Measurements from ENCODE around the gene FCRL5. TPM values are rescaled to one million over a fixed set of nuclear protein-coding genes. Genes with fewer than 3 reads are reported as not detected.
"Not testable (repeated sequence)": the region's sequence is repeated elsewhere in the genome, so short reads cannot be mapped to it uniquely, and the experiment has no call there.

Gene FCRL5
- polyA plus RNA-seq, 2 of the 4 experiments (the other 2 are of a cell fraction): not detected

GRCh38 chr1:157487504-157487903, 64.8 kb downstream of the FCRL5 start:
- no peak for ATAC-seq
- Histone ChIP-seq H3K27ac (no peak overlapping the region), H3K9me3 (no peaks in the 10 kb centered on the region), H3K4me3 (no peak overlapping the region), H3K4me2 (no peak overlapping the region), H3K4me1 (no peaks in the 10 kb centered on the region)
- ChIA-PET CTCF (interaction anchor here (1.0 to 9.4 kb wide), 3 partner anchors 17 to 118 kb away, joined by 3 to 52 read pairs (median 3); no protein-coding TSS in a partner anchor), POLR2A (no interaction called here)
- WGBS (ENCODE audit: missing lambda C conversion rate): 21% methylated on average over 1 of the region's 1 CpG
- no peak for FAIRE-seq
- TF ChIP-seq RCOR1 (IDR thresholded peaks at IDR 0.05; ENCODE audit: low read depth, low read length) (no peak), POLR2A (IDR thresholded peaks at IDR 0.05; ENCODE audit: low read length) (no peak), BHLHE40 (IDR thresholded peaks at IDR 0.05; ENCODE audit: low read depth, low read length) (no peak), HOXB13 (CRISPR knock-in tag; IDR thresholded peaks at IDR 0.05; ENCODE audit: low read depth) (no peak), ELK1 (IDR thresholded peaks at IDR 0.05; ENCODE audit: low read depth, low read length) (no peak), USF2 (IDR thresholded peaks at IDR 0.05) (no peak), CEBPB (IDR thresholded peaks at IDR 0.05) (no peak), EHF (CRISPR knock-in tag; IDR thresholded peaks at IDR 0.05) (no peak), TFCP2L1 (CRISPR knock-in tag; IDR thresholded peaks at IDR 0.05) (no peak), KDM5A (IDR thresholded peaks at IDR 0.05) (no peak), TP53 (CRISPR knock-in tag; IDR thresholded peaks at IDR 0.05) (no peak)
- TF ChIP-seq, protein P1, sequence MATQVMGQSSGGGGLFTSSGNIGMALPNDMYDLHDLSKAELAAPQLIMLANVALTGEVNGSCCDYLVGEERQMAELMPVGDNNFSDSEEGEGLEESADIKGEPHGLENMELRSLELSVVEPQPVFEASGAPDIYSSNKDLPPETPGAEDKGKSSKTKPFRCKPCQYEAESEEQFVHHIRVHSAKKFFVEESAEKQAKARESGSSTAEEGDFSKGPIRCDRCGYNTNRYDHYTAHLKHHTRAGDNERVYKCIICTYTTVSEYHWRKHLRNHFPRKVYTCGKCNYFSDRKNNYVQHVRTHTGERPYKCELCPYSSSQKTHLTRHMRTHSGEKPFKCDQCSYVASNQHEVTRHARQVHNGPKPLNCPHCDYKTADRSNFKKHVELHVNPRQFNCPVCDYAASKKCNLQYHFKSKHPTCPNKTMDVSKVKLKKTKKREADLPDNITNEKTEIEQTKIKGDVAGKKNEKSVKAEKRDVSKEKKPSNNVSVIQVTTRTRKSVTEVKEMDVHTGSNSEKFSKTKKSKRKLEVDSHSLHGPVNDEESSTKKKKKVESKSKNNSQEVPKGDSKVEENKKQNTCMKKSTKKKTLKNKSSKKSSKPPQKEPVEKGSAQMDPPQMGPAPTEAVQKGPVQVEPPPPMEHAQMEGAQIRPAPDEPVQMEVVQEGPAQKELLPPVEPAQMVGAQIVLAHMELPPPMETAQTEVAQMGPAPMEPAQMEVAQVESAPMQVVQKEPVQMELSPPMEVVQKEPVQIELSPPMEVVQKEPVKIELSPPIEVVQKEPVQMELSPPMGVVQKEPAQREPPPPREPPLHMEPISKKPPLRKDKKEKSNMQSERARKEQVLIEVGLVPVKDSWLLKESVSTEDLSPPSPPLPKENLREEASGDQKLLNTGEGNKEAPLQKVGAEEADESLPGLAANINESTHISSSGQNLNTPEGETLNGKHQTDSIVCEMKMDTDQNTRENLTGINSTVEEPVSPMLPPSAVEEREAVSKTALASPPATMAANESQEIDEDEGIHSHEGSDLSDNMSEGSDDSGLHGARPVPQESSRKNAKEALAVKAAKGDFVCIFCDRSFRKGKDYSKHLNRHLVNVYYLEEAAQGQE (IDR thresholded peaks at IDR 0.05): no peak
- no peak for DNase-seq (ENCODE audit: low read depth in 1 of 2, low spot score in 1 of 2)

GRCh38 chr1:157487096-157487495, 65.2 kb downstream of the FCRL5 start:
- ChIA-PET POLR2A (no interaction called here), CTCF (interaction anchor here (1.0 to 9.4 kb wide), 5 partner anchors 18 to 295 kb away, joined by 3 to 52 read pairs (median 5); no protein-coding TSS in a partner anchor)
- TF ChIP-seq, protein P2, sequence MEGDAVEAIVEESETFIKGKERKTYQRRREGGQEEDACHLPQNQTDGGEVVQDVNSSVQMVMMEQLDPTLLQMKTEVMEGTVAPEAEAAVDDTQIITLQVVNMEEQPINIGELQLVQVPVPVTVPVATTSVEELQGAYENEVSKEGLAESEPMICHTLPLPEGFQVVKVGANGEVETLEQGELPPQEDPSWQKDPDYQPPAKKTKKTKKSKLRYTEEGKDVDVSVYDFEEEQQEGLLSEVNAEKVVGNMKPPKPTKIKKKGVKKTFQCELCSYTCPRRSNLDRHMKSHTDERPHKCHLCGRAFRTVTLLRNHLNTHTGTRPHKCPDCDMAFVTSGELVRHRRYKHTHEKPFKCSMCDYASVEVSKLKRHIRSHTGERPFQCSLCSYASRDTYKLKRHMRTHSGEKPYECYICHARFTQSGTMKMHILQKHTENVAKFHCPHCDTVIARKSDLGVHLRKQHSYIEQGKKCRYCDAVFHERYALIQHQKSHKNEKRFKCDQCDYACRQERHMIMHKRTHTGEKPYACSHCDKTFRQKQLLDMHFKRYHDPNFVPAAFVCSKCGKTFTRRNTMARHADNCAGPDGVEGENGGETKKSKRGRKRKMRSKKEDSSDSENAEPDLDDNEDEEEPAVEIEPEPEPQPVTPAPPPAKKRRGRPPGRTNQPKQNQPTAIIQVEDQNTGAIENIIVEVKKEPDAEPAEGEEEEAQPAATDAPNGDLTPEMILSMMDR (IDR thresholded peaks at IDR 0.05): no peak
- TF ChIP-seq ZFP36 (IDR thresholded peaks at IDR 0.05; ENCODE audit: borderline replicate concordance, partially characterized antibody) (no peak), EHF (CRISPR knock-in tag; IDR thresholded peaks at IDR 0.05) (no peak), KDM5A (IDR thresholded peaks at IDR 0.05) (no peak), HOXB5 (CRISPR knock-in tag; IDR thresholded peaks at IDR 0.05) (no peak), BCL3 (IDR thresholded peaks at IDR 0.05) (no peak), RCOR1 (IDR thresholded peaks at IDR 0.05; ENCODE audit: low read depth, low read length) (no peak), JUN (IDR thresholded peaks at IDR 0.05) (no peak), PHF8 (IDR thresholded peaks at IDR 0.05; ENCODE audit: borderline replicate concordance, low read depth) (no peak)
- TF ChIP-seq, protein P3, sequence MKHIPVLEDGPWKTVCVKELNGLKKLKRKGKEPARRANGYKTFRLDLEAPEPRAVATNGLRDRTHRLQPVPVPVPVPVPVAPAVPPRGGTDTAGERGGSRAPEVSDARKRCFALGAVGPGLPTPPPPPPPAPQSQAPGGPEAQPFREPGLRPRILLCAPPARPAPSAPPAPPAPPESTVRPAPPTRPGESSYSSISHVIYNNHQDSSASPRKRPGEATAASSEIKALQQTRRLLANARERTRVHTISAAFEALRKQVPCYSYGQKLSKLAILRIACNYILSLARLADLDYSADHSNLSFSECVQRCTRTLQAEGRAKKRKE (CRISPR knock-in tag; IDR thresholded peaks at IDR 0.05; ENCODE audit: low read depth): no peak
- TF ChIP-seq, protein P4, sequence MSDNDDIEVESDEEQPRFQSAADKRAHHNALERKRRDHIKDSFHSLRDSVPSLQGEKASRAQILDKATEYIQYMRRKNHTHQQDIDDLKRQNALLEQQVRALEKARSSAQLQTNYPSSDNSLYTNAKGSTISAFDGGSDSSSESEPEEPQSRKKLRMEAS (IDR thresholded peaks at IDR 0.05): no peak
- TF ChIP-seq, protein P5, sequence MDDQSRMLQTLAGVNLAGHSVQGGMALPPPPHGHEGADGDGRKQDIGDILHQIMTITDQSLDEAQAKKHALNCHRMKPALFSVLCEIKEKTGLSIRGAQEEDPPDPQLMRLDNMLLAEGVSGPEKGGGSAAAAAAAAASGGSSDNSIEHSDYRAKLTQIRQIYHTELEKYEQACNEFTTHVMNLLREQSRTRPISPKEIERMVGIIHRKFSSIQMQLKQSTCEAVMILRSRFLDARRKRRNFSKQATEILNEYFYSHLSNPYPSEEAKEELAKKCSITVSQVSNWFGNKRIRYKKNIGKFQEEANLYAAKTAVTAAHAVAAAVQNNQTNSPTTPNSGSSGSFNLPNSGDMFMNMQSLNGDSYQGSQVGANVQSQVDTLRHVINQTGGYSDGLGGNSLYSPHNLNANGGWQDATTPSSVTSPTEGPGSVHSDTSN (IDR thresholded peaks at IDR 0.05): no peak
- no peaks in the 10 kb centered on the region for H3K4me1 ChIP-seq
- ATAC-seq: no peak
- H3K4me2 ChIP-seq: no peak overlapping the region
- H3K9me3 ChIP-seq: no peaks in the 10 kb centered on the region
- FAIRE-seq: no peak
- DNase-seq (ENCODE audit: low read depth in 1 of 2, low spot score in 1 of 2): no peak
- H3K27ac ChIP-seq: no peak overlapping the region
- 7% methylated on average over 2 of the region's 2 CpGs for WGBS (ENCODE audit: missing lambda C conversion rate)
- no peak overlapping the region for H3K4me3 ChIP-seq

DNA sequence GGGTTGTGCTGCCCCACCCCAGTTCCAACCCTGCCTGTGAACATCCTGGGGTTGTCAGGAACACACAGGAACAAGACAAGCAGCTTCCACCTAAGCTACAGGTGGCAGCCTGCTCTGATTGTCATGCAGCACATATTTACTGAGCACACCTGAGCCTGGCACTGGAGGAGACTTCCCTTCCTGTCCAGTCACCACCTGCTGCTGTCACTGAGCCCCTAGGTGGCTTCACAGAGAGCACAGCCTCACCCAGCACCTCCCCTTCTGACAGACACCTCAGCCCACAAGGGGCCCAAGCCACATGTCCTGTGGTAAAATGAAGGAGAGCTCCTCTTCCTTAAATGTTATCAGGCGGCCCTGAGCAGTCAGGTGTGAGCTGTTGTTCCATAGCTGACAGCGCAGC, 65.9 kb downstream of the FCRL5 start:
- H3K4me3 ChIP-seq; POLR2A ChIA-PET; H3K9me3 ChIP-seq; H3K4me2 ChIP-seq; DNase-seq (ENCODE audit: low read depth in 1 of 2, low spot score in 1 of 2); FAIRE-seq; H3K4me1 ChIP-seq; ATAC-seq; H3K27ac ChIP-seq: not testable (repeated sequence)
- WGBS (ENCODE audit: missing lambda C conversion rate): 56% methylated on average over 2 of the region's 2 CpGs
- CTCF ChIA-PET: interaction anchor here (1.0 to 9.4 kb wide), 5 partner anchors 9 to 295 kb away, joined by 3 to 52 read pairs (median 5); no protein-coding TSS in a partner anchor
